Activated CD8-positive, alpha-beta T cell treated with anti-CD3 and anti-CD28 coated beads for 36 hours (primary cell): ENCODE data around the gene ZDHHC21. TPM values are rescaled to one million over a fixed set of nuclear protein-coding genes. Genes with fewer than 3 reads are reported as not detected.

Experiments
- ATAC-seq: fragments of 200-7000 bp; cut with Tn5 transposase; one replicate; pipeline ENCODE4 v1.10.0; 2021; ENCODE audit warnings: mild to moderate bottlenecking, moderate library complexity
- CTCF ChIA-PET: fragments of 350-600 bp; sonication (Branson Sonifier 250); formaldehyde crosslinking; loops from one replicate; lab custom pipeline; 2021; ENCODE audit warnings: antibody characterized with exemption; lab: Charles Lee
- POLR2A ChIA-PET: fragments of 350-600 bp; sonication (Branson Sonifier 250); formaldehyde crosslinking; loops from one replicate; lab custom pipeline; 2021; ENCODE audit warnings: antibody characterized with exemption; lab: Charles Lee
- DNase-seq: peaks from one replicate; pipeline ENCODE4 v3.0.0-alpha.2; 2020
- H3K27ac Mint-ChIP-seq: one replicate; pipeline ENCODE4 v1.8.0; 2021; ENCODE audit warnings: mild to moderate bottlenecking, mixed read lengths
- H3K27me3 Mint-ChIP-seq: one replicate; pipeline ENCODE4 v1.8.0; 2021; ENCODE audit warnings: mixed read lengths
- H3K36me3 Mint-ChIP-seq: one replicate; pipeline ENCODE4 v1.8.0; 2021; ENCODE audit warnings: low read depth, mixed read lengths
- H3K4me1 Mint-ChIP-seq: one replicate; pipeline ENCODE4 v1.8.0; 2021; ENCODE audit warnings: low read depth, mixed read lengths
- H3K4me3 Mint-ChIP-seq: one replicate; pipeline ENCODE4 v1.8.0; 2021; ENCODE audit warnings: mild to moderate bottlenecking, moderate library complexity, mixed read lengths
- H3K9me3 Mint-ChIP-seq: one replicate; pipeline ENCODE4 v1.8.0; 2021; ENCODE audit warnings: mixed read lengths
- intact Hi-C: fragments of 100-400 bp; cut with micrococcal nuclease; formaldehyde crosslinking; loops from one replicate; pipeline ENCODE4 v1.10.0; 2022
- total RNA-seq, 2 experiments: library from RNA; stranded (reverse); gene quantifications; one replicate each; pipeline ENCODE4 v1.2.3, GENCODE V29; 2021
- TF ChIP-seq, protein P1 (sequence below): fragments of 200-600 bp; IDR thresholded peaks from one replicate; pipeline ENCODE4 v1.8.0; 2022; ENCODE audit warnings: antibody characterized with exemption, mild to moderate bottlenecking

The ZDHHC21 gene
- total RNA-seq, 2 experiments from 2014 or later, result 4.3 to 5.2 TPM

DNA sequence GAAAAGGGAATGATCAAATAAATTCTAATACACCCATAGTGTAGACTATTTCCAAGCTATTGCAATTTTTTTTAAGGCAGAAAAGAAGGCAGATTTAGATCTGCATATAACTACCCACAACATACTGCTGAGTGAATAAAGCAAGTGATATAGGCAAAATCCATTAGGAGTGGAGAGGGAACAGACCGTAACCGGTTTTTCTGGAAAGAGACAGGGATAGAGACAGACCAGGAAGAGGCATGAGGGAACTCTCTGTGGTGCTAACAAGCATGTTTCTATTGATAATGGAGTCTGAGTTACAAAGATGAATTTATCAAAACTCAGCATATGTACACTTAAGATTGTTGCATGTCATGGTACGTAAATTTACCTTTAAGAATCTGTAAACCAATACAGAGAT is 14.5 kb downstream of the ZDHHC21 start:
- ChIA-PET CTCF (no interaction called here), POLR2A (no interaction called here)
- H3K36me3 Mint-ChIP-seq, result peaks cover 25% of the 10 kb centered on the region
- no peak overlapping the region for H3K27ac Mint-ChIP-seq
- DNase-seq (no peak), ATAC-seq (no peak)
- intact Hi-C loops, result no loop called here
- H3K9me3 Mint-ChIP-seq, result no peaks in the 10 kb centered on the region
- H3K27me3 Mint-ChIP-seq, result no peaks in the 10 kb centered on the region
- TF ChIP-seq, protein P1, sequence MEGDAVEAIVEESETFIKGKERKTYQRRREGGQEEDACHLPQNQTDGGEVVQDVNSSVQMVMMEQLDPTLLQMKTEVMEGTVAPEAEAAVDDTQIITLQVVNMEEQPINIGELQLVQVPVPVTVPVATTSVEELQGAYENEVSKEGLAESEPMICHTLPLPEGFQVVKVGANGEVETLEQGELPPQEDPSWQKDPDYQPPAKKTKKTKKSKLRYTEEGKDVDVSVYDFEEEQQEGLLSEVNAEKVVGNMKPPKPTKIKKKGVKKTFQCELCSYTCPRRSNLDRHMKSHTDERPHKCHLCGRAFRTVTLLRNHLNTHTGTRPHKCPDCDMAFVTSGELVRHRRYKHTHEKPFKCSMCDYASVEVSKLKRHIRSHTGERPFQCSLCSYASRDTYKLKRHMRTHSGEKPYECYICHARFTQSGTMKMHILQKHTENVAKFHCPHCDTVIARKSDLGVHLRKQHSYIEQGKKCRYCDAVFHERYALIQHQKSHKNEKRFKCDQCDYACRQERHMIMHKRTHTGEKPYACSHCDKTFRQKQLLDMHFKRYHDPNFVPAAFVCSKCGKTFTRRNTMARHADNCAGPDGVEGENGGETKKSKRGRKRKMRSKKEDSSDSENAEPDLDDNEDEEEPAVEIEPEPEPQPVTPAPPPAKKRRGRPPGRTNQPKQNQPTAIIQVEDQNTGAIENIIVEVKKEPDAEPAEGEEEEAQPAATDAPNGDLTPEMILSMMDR, result no peak
- H3K4me1 Mint-ChIP-seq, result peaks cover 12% of the 10 kb centered on the region
- no peak overlapping the region for H3K4me3 Mint-ChIP-seq

DNA sequence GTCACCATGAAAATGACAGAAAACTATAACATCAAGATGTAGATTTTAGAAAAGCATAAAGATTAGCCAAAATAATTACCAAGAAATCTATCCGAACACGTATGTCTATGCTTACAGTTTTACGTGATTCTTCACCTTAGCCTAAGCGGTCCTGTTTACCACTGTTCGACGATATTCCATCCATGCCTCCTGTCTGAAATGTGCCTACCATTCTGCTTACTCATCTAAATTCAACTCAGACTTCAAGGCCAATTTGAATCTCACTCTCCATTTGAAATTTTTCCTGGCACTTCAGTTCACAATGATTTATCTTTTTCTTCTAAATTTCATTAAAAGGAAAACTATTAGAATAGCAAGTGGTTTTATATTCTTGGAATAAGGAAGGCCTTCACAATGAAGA is 15.4 kb downstream of the ZDHHC21 start:
- Mint-ChIP-seq H3K4me1 (peaks cover 12% of the 10 kb centered on the region), H3K9me3 (no peaks in the 10 kb centered on the region), H3K27me3 (no peaks in the 10 kb centered on the region), H3K27ac (no peak overlapping the region), H3K36me3 (peaks cover 25% of the 10 kb centered on the region), H3K4me3 (no peak overlapping the region)
- TF ChIP-seq, protein P1, result no peak
- intact Hi-C loops, result no loop called here
- DNase-seq, result no peak
- no peak for ATAC-seq
- ChIA-PET POLR2A (no interaction called here), CTCF (no interaction called here)

DNA sequence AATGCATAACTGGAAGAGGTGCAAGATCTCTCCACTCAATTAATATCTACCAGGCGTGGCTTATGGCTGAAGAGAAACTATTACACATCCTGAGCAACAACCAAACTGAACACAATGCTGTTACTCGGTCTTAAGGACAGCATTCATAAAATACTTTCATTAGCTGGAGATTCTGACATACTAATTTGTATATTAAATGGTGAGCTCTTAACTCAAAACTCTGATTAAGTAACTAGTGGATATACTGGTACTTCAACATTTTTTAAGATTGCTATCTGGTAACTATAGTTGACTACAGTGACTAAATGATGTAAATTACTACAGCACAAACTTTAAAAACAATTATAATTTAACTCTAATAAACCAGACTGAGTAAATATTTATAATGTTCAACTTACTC is 15.8 kb downstream of the ZDHHC21 start:
- Mint-ChIP-seq H3K27ac (no peak overlapping the region), H3K9me3 (no peaks in the 10 kb centered on the region), H3K4me1 (peaks cover 7% of the 10 kb centered on the region), H3K4me3 (no peak overlapping the region), H3K36me3 (peaks cover 21% of the 10 kb centered on the region), H3K27me3 (no peaks in the 10 kb centered on the region)
- CTCF ChIA-PET, result interaction anchor here (2.1 kb wide), 1 partner anchor 16 kb away, joined by 6 read pairs; no protein-coding TSS in a partner anchor
- DNase-seq (no peak), ATAC-seq (no peak)
- intact Hi-C loops, result no loop called here
- POLR2A ChIA-PET, result no interaction called here
- TF ChIP-seq, protein P1, result no peak

DNA sequence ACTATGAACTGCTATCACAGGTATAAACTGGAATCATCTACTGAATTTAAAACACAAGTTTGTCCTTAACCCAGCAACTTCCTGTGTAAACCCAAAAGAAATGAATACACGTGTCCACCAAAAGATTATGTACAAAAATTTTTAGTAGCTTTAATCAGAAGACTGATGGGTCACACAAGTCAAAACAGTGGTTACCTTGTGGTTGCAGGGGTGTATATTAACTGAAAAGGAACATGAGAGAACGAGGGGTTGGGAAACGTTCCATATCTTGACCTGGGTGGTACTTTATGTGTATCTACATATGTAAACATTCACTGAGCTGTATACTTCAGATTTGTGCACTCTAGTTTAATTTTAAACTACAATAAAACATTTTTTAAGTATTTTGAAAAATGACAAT is 18.6 kb downstream of the ZDHHC21 start:
- ChIA-PET POLR2A (interaction anchor here (1.2 kb wide), 1 partner anchor 15 kb away, joined by 4 read pairs; no protein-coding TSS in a partner anchor), CTCF (no interaction called here)
- ATAC-seq, result no peak
- Mint-ChIP-seq H3K27ac (no peak overlapping the region), H3K4me1 (peaks cover 7% of the 10 kb centered on the region), H3K4me3 (no peak overlapping the region), H3K27me3 (no peaks in the 10 kb centered on the region), H3K9me3 (no peaks in the 10 kb centered on the region), H3K36me3 (peaks cover 6% of the 10 kb centered on the region)
- TF ChIP-seq, protein P1, result no peak
- intact Hi-C loops, result no loop called here
- no peak for DNase-seq

DNA sequence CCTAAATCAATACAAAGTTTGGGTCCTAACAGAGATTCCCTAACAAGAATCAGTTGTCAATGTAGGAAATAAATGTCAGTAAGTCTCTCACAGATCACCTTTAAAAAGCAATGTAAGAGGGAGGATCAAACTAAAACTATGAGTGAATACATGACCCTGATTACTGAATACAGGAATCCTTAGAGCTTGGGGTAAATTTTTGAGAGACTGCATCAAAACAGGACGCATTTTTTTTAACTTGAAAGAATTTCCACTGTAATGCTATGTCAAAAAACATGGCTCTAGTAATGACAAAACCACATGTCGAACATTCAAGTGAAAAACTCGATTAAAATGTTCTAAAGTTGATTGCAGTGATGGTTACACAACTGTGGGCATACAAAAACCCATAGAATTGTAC is 21.9 kb downstream of the ZDHHC21 start:
- Mint-ChIP-seq H3K4me3 (no peak overlapping the region), H3K27ac (no peak overlapping the region)

More for the DNA sequence above, 21.9 kb downstream of the ZDHHC21 start:
- Mint-ChIP-seq H3K36me3 (peaks cover 5% of the 10 kb centered on the region), H3K9me3 (no peaks in the 10 kb centered on the region), H3K4me1 (peaks cover 7% of the 10 kb centered on the region), H3K27me3 (no peaks in the 10 kb centered on the region)
- ChIA-PET CTCF (no interaction called here), POLR2A (no interaction called here)
- no peak for DNase-seq
- TF ChIP-seq, protein P1, result no peak
- intact Hi-C loops, result no loop called here
- ATAC-seq, result no peak
